ENCODE results near the gene ABCC3. TPM values are rescaled to one million over a fixed set of nuclear protein-coding genes. Genes with fewer than 3 reads are reported as not detected.

Gene ABCC3
- total RNA-seq, 1 donor from 2014 or later, result 0.67 TPM

- no peak overlapping the region for H3K27ac Mint-ChIP-seq (ENCODE audit: unreplicated experiment)
- H3K9me3 Mint-ChIP-seq (ENCODE audit: unreplicated experiment), result no peaks in the 10 kb centered on the region
- H3K36me3 Mint-ChIP-seq (ENCODE audit: low read depth, unreplicated experiment), result no peaks in the 10 kb centered on the region
- H3K27me3 Mint-ChIP-seq (ENCODE audit: unreplicated experiment), result peaks cover 5% of the 10 kb centered on the region
- DNase-seq (ENCODE audit: low spot score), result no peak
- no peak for TF ChIP-seq CTCF (IDR thresholded peaks at IDR 0.05; ENCODE audit: unreplicated experiment)
- peaks cover 12% of the 10 kb centered on the region for H3K4me1 Mint-ChIP-seq (ENCODE audit: unreplicated experiment)
- H3K4me3 Mint-ChIP-seq (ENCODE audit: unreplicated experiment), result no peak overlapping the region
These were observed 10.3 kb upstream of the ABCC3 start for GRCh38 chr17:50624321-50624934.

GRCh38 chr17:50625032-50625871 is 9.4 kb upstream of the ABCC3 start:
- H3K4me3 Mint-ChIP-seq (ENCODE audit: unreplicated experiment), result no peak overlapping the region
- peaks cover 12% of the 10 kb centered on the region for H3K4me1 Mint-ChIP-seq (ENCODE audit: unreplicated experiment)
- no peaks in the 10 kb centered on the region for H3K36me3 Mint-ChIP-seq (ENCODE audit: low read depth, unreplicated experiment)
- no peak for TF ChIP-seq CTCF (IDR thresholded peaks at IDR 0.05; ENCODE audit: unreplicated experiment)
- no peak for DNase-seq (ENCODE audit: low spot score)
- no peak overlapping the region for H3K27ac Mint-ChIP-seq (ENCODE audit: unreplicated experiment)
- H3K9me3 Mint-ChIP-seq (ENCODE audit: unreplicated experiment), result no peaks in the 10 kb centered on the region
- H3K27me3 Mint-ChIP-seq (ENCODE audit: unreplicated experiment), result peaks cover 5% of the 10 kb centered on the region

DNA sequence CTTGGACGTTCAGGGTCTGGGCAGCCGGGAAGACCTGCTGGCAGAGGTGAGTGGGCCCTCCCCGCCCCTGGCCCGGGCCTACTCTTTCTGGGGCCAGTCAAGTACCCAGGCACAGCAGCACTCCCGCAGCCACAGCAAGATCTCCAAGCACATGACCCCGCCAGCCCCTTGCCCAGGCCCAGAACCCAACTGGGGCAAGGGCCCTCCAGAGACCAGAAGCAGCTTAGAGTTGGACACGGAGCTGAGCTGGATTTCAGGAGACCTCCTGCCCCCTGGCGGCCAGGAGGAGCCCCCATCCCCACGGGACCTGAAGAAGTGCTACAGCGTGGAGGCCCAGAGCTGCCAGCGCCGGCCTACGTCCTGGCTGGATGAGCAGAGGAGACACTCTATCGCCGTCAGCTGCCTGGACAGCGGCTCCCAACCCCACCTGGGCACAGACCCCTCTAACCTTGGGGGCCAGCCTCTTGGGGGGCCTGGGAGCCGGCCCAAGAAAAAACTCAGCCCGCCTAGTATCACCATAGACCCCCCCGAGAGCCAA is 8.6 kb upstream of the ABCC3 start:
- H3K27me3 Mint-ChIP-seq (ENCODE audit: unreplicated experiment), result peaks cover 6% of the 10 kb centered on the region
- peak; percentile 88 for DNase-seq (ENCODE audit: low spot score)
- H3K4me3 Mint-ChIP-seq (ENCODE audit: unreplicated experiment), result no peak overlapping the region
- H3K4me1 Mint-ChIP-seq (ENCODE audit: unreplicated experiment), result peaks cover 12% of the 10 kb centered on the region
- no peaks in the 10 kb centered on the region for H3K36me3 Mint-ChIP-seq (ENCODE audit: low read depth, unreplicated experiment)
- H3K27ac Mint-ChIP-seq (ENCODE audit: unreplicated experiment), result no peak overlapping the region
- H3K9me3 Mint-ChIP-seq (ENCODE audit: unreplicated experiment), result no peaks in the 10 kb centered on the region
- TF ChIP-seq CTCF (IDR thresholded peaks at IDR 0.05; ENCODE audit: unreplicated experiment), result peak; percentile 84

- Mint-ChIP-seq H3K27ac (ENCODE audit: unreplicated experiment) (no peak overlapping the region), H3K9me3 (ENCODE audit: unreplicated experiment) (no peaks in the 10 kb centered on the region), H3K4me3 (ENCODE audit: unreplicated experiment) (no peak overlapping the region), H3K4me1 (ENCODE audit: unreplicated experiment) (peaks cover 18% of the 10 kb centered on the region), H3K27me3 (ENCODE audit: unreplicated experiment) (peaks cover 2% of the 10 kb centered on the region), H3K36me3 (ENCODE audit: low read depth, unreplicated experiment) (no peaks in the 10 kb centered on the region)
- TF ChIP-seq CTCF (IDR thresholded peaks at IDR 0.05; ENCODE audit: unreplicated experiment), result no peak
- no peak for DNase-seq (ENCODE audit: low spot score)
These were observed 7.5 kb upstream of the ABCC3 start for GRCh38 chr17:50627036-50627781.
